NCI-H345 treated with DMSO at 0.1 percent for 48 hours (cell line): ENCODE measurements around the gene SCRN3.
"Not testable (repeated sequence)": the region's sequence is repeated elsewhere in the genome, so short reads cannot be mapped to it uniquely, and the experiment has no call there.

Experiments used
- DNase-seq: peaks from one replicate; lab custom pipeline; 2025; ENCODE audit not compliant: unreplicated experiment; lab: John Stamatoyannopoulos, UW

SCRN3 gene

GRCh38 chr2:174400853-174401252 lies 5.3 kb downstream of the SCRN3 start:
- no peak for DNase-seq

DNA sequence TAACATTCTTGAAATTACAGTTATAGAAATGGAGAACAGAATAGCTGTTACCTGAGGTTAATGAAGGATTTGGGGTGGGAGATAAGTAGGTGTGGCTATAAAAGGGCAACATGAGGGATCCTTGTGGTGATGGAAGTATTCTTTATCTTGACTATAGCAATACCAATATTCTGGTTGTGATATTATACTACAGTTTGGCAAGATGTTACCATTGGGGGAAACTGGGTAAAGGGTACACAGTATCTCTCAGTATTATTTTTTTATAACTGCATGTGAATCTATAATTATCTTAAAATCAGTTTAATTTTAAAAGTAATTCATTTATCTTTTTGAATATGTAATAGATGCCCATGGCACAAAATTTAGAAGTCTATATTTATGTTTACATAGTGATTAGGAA lies 8.1 kb downstream of the SCRN3 start:
- no peak for DNase-seq

- not testable (repeated sequence) for DNase-seq
Measured at GRCh38 chr2:174410039-174410438, 14.5 kb downstream of the SCRN3 start.

- DNase-seq = no peak
Measured at GRCh38 chr2:174412256-174412655, 16.7 kb downstream of the SCRN3 start.

DNA sequence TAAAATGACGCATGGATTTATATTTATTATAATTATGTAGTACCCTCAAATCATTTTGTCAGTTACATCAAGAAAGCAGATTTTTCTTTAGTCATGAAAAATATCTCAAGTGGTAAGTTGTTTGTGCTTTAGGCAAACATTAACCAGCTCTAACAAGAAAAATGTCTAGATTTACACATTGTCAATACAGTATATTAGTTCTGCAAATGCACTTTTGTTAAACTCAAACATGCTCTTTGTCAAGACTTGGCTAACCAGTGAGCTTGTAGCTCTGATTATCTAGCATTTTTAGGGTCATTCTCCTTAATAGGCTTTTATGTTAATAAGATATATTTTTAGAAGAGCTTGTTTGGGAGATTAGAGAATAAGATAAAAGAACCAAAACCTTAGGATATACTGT lies 32.7 kb downstream of the SCRN3 start:
- no peak for DNase-seq

- DNase-seq = no peak
Measured at GRCh38 chr2:174430066-174430465, 34.5 kb downstream of the SCRN3 start.

DNA sequence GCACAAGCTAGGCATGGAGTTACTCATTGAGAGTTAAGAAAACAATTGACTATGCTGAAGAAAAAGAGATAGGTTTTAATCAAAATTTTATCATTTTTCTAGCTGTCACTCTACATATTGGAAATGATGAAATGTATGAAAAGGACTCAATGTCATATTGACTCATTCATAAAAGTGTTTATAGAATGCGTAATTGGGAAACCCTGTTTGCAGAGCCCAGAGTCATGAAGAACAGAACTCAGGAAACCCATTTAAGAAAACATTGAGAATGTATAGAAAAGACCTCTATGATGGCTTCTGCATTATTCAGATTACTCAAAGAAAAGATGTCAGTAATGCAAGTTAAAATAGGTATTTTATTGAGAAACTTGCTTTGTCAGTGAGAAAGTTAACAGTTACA lies 36.4 kb downstream of the SCRN3 start:
- no peak for DNase-seq

DNA sequence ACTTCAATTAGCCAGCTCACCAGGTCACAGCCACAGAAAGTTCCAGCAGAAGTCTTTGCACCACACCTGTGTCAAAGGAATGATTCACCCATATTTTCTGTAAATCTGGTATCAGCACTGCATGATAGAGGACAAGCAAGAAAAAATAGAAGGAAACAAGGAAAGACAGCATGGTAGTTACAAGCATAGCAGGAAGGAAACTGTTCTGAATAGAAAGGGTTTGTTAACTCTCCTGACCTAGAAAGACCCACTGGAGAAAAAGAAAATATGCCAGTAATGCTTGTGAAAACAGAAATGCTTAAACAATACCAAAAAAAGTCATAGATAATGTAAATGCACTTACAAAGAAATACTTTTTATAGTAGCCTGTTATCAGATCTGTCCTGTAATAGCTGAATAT lies 40.8 kb downstream of the SCRN3 start:
- no peak for DNase-seq

- DNase-seq = no peak
Measured at GRCh38 chr2:174438146-174438886, 42.8 kb downstream of the SCRN3 start.

GRCh38 chr2:174439323-174439722 lies 43.8 kb downstream of the SCRN3 start:
- no peak for DNase-seq

- DNase-seq = no peak
Measured at GRCh38 chr2:174439950-174440349, 44.4 kb downstream of the SCRN3 start.

DNA sequence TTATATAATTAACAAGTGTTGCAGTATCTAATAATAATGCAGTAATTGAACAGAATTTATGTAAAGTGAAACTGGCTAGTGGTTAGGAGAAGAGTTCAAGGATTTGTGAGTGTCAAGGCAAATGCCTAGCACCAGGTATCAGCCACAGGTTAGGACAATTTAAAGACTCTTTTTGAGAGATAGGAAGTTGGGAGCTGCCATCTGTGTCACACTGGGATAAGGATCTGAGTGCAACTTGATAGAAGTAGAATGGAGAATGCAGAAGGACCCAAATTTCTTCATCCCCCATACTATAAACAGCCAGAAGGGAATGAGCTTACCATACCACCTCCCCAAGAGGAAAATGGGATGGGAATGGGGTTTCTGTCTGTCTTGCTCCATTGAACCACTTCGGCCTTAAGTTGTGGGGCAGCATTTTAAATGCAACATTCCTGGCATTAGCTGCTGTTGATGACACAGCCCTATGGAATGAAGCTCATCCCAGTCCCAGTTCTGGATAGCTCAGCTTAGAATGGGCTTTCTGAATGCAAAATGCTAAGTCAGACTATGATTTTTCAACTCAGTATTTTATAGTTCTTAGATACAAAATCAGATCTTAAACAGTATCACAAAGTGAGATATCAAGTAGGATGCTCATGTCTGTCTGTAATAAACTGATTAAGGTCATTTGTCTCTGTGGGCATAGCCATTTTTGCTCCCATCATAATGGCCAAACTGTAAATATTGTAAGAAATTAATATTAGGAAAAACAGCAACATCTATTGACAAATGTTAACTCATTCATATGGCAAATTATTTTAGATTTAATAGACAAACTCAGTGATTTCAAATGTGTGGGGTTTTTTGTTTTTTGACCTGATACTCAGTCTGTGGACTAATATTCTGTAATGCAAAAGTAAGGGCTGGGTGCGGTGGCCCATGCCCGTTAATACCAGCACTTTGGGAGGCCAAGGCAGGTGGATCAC lies 47.3 kb downstream of the SCRN3 start:
- no peak for DNase-seq

- no peak for DNase-seq
Measured at GRCh38 chr2:174444761-174445160, 49.2 kb downstream of the SCRN3 start.

DNA sequence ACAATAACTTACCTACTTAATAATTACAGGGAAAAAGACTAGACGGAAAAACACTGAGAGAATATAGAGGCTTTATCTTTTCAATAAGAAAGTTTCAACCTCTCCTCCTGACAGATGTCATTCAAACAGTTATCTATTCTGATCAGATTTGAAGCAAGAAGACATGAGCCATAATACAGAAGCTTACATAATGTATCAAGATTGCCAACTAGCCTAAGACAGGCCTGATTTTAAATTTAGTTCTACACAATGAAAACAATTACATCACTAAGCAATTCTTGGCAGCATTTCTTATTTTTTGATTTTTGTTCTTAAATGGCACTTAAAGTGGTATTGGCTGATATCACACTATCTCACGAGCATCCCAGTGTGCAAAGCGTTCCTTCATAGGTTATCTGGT lies 49.7 kb downstream of the SCRN3 start:
- DNase-seq = no peak

- no peak for DNase-seq
Measured at GRCh38 chr2:174446531-174446930, 51.0 kb downstream of the SCRN3 start.

GRCh38 chr2:174449033-174449432 lies 53.5 kb downstream of the SCRN3 start:
- no peak for DNase-seq

DNA sequence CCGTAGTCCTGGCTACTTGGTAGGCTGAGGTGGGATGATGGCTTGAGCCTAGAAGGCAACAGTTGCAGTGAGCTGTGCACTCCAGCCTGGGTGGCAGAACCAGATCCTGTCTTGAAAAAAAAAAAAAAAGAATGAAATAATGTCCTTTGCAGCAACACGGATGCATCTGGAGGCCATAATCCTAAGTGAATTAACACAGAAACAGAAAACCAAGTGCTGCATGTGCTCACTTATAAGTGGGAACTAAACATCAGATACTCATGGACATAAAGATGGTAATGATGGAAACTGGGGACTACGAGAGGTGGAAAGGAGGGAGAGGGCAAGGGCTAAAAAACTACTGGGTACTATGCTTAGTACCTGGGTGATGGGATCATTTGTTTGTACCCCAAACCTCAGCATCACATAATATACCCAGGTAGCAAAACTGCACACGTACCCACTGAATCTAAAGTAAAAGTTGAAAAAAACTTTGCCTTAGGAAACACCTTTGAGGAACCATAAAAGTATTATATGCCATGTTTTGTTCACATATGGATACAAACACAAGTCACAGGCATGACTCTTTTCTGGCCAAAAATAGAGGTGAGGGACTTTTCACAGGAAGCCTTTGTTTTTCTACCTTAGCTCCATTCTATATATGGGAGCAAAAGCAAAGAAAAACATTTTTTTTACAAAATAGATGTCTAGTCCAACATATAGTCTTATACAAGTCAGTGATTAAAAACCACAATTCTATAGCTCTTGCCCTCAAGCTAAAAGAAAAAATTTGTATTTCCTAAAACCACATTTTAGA lies 54.7 kb downstream of the SCRN3 start:
- no peak for DNase-seq

- DNase-seq = no peak
Measured at GRCh38 chr2:174454566-174454965, 59.0 kb downstream of the SCRN3 start.

- DNase-seq = no peak
Measured at GRCh38 chr2:174461221-174461620, 65.7 kb downstream of the SCRN3 start.

GRCh38 chr2:174465327-174465726 lies 69.8 kb downstream of the SCRN3 start:
- DNase-seq = no peak

DNA sequence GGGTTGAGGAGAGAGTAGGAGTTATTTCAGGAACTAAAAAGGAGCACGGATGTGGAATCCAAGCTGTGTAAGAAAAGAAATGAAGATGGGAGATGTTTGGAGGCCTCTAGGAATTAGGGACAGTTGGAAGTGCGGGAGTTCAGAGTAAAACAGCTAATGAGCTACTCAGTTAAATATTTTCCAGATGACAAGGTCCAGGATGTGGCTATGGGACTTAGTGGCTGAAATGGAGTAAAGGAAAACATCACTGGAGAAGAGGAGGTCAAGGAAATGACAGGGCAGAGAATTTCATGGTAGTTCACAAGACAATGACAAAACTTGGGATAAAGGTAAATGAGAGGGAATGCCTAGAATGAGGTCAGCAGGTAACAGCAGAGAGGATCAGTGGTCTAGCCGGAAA lies 78.3 kb downstream of the SCRN3 start:
- no peak for DNase-seq
